ENCODE data around the gene LIG4.
"Not testable (repeated sequence)": the region's sequence is repeated elsewhere in the genome, so short reads cannot be mapped to it uniquely, and the experiment has no call there.

LIG4 gene

GRCh38 chr13:108215436-108215835 is at the start of gene LIG4:
TSS of gene LIG4 (minus strand) at chr13:108215536. CDS start at chr13:108211268, 4,268 bp downstream.
- DNase-seq (ENCODE audit: low read depth in 2 of 2): peak; percentile 89 to 94

- DNase-seq (ENCODE audit: low read depth in 2 of 2): no peak
These were observed 48.5 kb upstream of the LIG4 start for GRCh38 chr13:108263621-108264355.

GRCh38 chr13:108257248-108257647 is 41.9 kb upstream of the LIG4 start:
- DNase-seq (ENCODE audit: low read depth in 2 of 2): no peak

- no peak for DNase-seq (ENCODE audit: low read depth in 2 of 2)
These were observed 33.8 kb upstream of the LIG4 start for GRCh38 chr13:108249150-108249549.

- DNase-seq (ENCODE audit: low read depth in 2 of 2): no peak
These were observed 15.0 kb upstream of the LIG4 start for GRCh38 chr13:108230377-108230776.

- no peak for DNase-seq (ENCODE audit: low read depth in 2 of 2)
These were observed 12.4 kb upstream of the LIG4 start for GRCh38 chr13:108227651-108228272.

- DNase-seq (ENCODE audit: low read depth in 2 of 2): no peak
These were observed 10.8 kb upstream of the LIG4 start for GRCh38 chr13:108226184-108226583.

GRCh38 chr13:108225440-108225839 is 10.1 kb upstream of the LIG4 start:
- no peak for DNase-seq (ENCODE audit: low read depth in 2 of 2)

- DNase-seq (ENCODE audit: low read depth in 2 of 2): no peak
These were observed 8.6 kb upstream of the LIG4 start for GRCh38 chr13:108223687-108224503.

- no peak for DNase-seq (ENCODE audit: low read depth in 2 of 2)
These were observed 4.7 kb upstream of the LIG4 start for GRCh38 chr13:108220041-108220440.

- DNase-seq (ENCODE audit: low read depth in 2 of 2): peak; percentile 74 to 85
These were observed 3.0 kb upstream of the LIG4 start, which contains the start of gene ABHD13 for GRCh38 chr13:108218044-108218974. TSS of gene ABHD13 (plus strand) at chr13:108218392. CDS start at chr13:108229219, 10,827 bp downstream.

GRCh38 chr13:108217307-108218043 is 2.1 kb upstream of the LIG4 start:
- not testable (repeated sequence) for DNase-seq (ENCODE audit: low read depth in 2 of 2)

- no peak for DNase-seq (ENCODE audit: low read depth in 2 of 2)
These were observed 680 bp downstream of the LIG4 start for GRCh38 chr13:108214441-108215271.

GRCh38 chr13:108213946-108214345 is 1.4 kb downstream of the LIG4 start:
- DNase-seq (ENCODE audit: low read depth in 2 of 2): no peak

GRCh38 chr13:108212886-108213285 is 2.5 kb downstream of the LIG4 start:
- DNase-seq (ENCODE audit: low read depth in 2 of 2): no peak

- DNase-seq (ENCODE audit: low read depth in 2 of 2): no peak
These were observed 4.8 kb downstream of the LIG4 start for GRCh38 chr13:108210551-108210950.

GRCh38 chr13:108200781-108201398 is 14.4 kb downstream of the LIG4 start:
- DNase-seq (ENCODE audit: low read depth in 2 of 2): no peak

GRCh38 chr13:108195861-108196260 is 19.5 kb downstream of the LIG4 start:
- no peak for DNase-seq (ENCODE audit: low read depth in 2 of 2)

GRCh38 chr13:108195146-108195545 is 20.2 kb downstream of the LIG4 start:
- no peak for DNase-seq (ENCODE audit: low read depth in 2 of 2)
